Measurements from ENCODE around the gene ITGAX. TPM values are rescaled to one million over a fixed set of nuclear protein-coding genes. Genes with fewer than 3 reads are reported as not detected.

ITGAX gene
- total and polyA plus RNA-seq, 2 of the 8 experiments (the other 6 are each of a cell fraction or from before 2014, with no cell fraction given), result 0.30 TPM; not detected in 1

DNA sequence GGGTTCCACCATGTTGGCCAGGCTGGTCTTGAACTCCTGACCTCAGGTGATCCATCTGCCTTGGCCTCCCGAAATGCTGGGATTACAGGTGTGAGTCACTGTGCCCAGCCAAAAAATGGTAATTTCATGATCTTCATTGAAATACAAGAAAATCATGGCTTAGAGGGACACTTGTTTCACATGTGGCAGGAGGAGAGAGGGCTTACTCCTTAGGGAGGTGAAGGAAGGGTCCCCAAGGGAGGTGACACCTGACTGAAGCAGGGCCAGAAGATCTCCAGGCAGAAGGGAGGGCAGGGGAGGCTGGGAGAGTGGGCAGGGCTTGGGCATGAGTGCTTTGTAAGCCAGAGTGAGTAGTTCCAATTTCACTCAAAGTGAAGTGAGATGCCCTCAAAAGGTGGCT, 20.0 kb upstream of the ITGAX start (continued):
- TF ChIP-seq FOSL1 (IDR thresholded peaks at IDR 0.05; ENCODE audit: insufficient read depth, low read depth, low read length) (no peak), KDM5A (IDR thresholded peaks at IDR 0.05; ENCODE audit: low read length) (no peak)
- TF ChIP-seq, protein P1, sequence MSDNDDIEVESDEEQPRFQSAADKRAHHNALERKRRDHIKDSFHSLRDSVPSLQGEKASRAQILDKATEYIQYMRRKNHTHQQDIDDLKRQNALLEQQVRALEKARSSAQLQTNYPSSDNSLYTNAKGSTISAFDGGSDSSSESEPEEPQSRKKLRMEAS (IDR thresholded peaks at IDR 0.05), result no peak

All from H1 (cell line).